ENCODE measurements around the gene SCTR. TPM values are rescaled to one million over a fixed set of nuclear protein-coding genes. Genes with fewer than 3 reads are reported as not detected.

Gene SCTR
- total RNA-seq, 1 experiment from 2014 or later: not detected

- Histone ChIP-seq H3K9me3 (replicated peaks) (no peaks in the 10 kb centered on the region), H3K4me1 (replicated peaks) (no peaks in the 10 kb centered on the region), H3K27me3 (replicated peaks) (peaks cover 11% of the 10 kb centered on the region; the same call in 1 of the 2 replicates), H3K36me3 (no peaks in the 10 kb centered on the region), H3K4me3 (no peak overlapping the region), H3K27ac (no peak overlapping the region)
- DNase-seq (ENCODE audit: low read depth in 1 of 2, low spot score in 2 of 2): no peak
Observed at GRCh38 chr2:119451336-119452050, 72.8 kb downstream of the SCTR start.

GRCh38 chr2:119449521-119449920 is 74.8 kb downstream of the SCTR start:
- H3K27me3 ChIP-seq (replicated peaks): peaks cover 7% of the 10 kb centered on the region; the same call in 1 of the 2 replicates
- H3K4me3 ChIP-seq: no peak overlapping the region
- no peaks in the 10 kb centered on the region for H3K9me3 ChIP-seq (replicated peaks)
- no peak for DNase-seq (ENCODE audit: low read depth in 1 of 2, low spot score in 2 of 2)
- no peaks in the 10 kb centered on the region for H3K36me3 ChIP-seq
- H3K27ac ChIP-seq: no peak overlapping the region
- no peaks in the 10 kb centered on the region for H3K4me1 ChIP-seq (replicated peaks)

GRCh38 chr2:119448427-119449141 is 75.7 kb downstream of the SCTR start:
- no peaks in the 10 kb centered on the region for H3K4me1 ChIP-seq (replicated peaks)
- H3K4me3 ChIP-seq: no peak overlapping the region
- H3K9me3 ChIP-seq (replicated peaks): no peaks in the 10 kb centered on the region
- H3K27ac ChIP-seq: no peak overlapping the region
- peaks cover 7% of the 10 kb centered on the region; the same call in 1 of the 2 replicates for H3K27me3 ChIP-seq (replicated peaks)
- no peaks in the 10 kb centered on the region for H3K36me3 ChIP-seq
- no peak for DNase-seq (ENCODE audit: low read depth in 1 of 2, low spot score in 2 of 2)

- Histone ChIP-seq H3K27me3 (replicated peaks) (peaks cover 7% of the 10 kb centered on the region; the same call in 1 of the 2 replicates), H3K36me3 (no peaks in the 10 kb centered on the region), H3K9me3 (replicated peaks) (no peaks in the 10 kb centered on the region), H3K27ac (no peak overlapping the region), H3K4me1 (replicated peaks) (no peaks in the 10 kb centered on the region), H3K4me3 (no peak overlapping the region)
- DNase-seq (ENCODE audit: low read depth in 1 of 2, low spot score in 2 of 2): no peak
Observed at GRCh38 chr2:119446037-119446436, 78.2 kb downstream of the SCTR start.

GRCh38 chr2:119442850-119443249 is 81.4 kb downstream of the SCTR start:
- H3K27me3 ChIP-seq (replicated peaks): peaks cover 7% of the 10 kb centered on the region; the same call in 1 of the 2 replicates
- H3K9me3 ChIP-seq (replicated peaks): no peaks in the 10 kb centered on the region
- no peak for DNase-seq (ENCODE audit: low read depth in 1 of 2, low spot score in 2 of 2)
- no peaks in the 10 kb centered on the region for H3K4me1 ChIP-seq (replicated peaks)
- no peaks in the 10 kb centered on the region for H3K36me3 ChIP-seq
- no peak overlapping the region for H3K4me3 ChIP-seq
- H3K27ac ChIP-seq: no peak overlapping the region

GRCh38 chr2:119442226-119442619 is 82.1 kb downstream of the SCTR start:
- H3K27ac ChIP-seq: no peak overlapping the region
- no peak for DNase-seq (ENCODE audit: low read depth in 1 of 2, low spot score in 2 of 2)
- H3K4me1 ChIP-seq (replicated peaks): no peaks in the 10 kb centered on the region
- no peak overlapping the region for H3K4me3 ChIP-seq
- no peaks in the 10 kb centered on the region for H3K9me3 ChIP-seq (replicated peaks)
- peaks cover 5% of the 10 kb centered on the region; the same call in 1 of the 2 replicates for H3K27me3 ChIP-seq (replicated peaks)
- H3K36me3 ChIP-seq: no peaks in the 10 kb centered on the region

- H3K4me3 ChIP-seq: no peak overlapping the region
- no peak for DNase-seq (ENCODE audit: low read depth in 1 of 2, low spot score in 2 of 2)
- no peaks in the 10 kb centered on the region; the same call in 1 of the 2 replicates for H3K27me3 ChIP-seq (replicated peaks)
- H3K27ac ChIP-seq: no peak overlapping the region
- H3K36me3 ChIP-seq: no peaks in the 10 kb centered on the region
- H3K9me3 ChIP-seq (replicated peaks): no peaks in the 10 kb centered on the region
- H3K4me1 ChIP-seq (replicated peaks): no peaks in the 10 kb centered on the region
Observed at GRCh38 chr2:119441376-119442225, 82.7 kb downstream of the SCTR start.

- H3K36me3 ChIP-seq: no peaks in the 10 kb centered on the region
- no peaks in the 10 kb centered on the region for H3K4me1 ChIP-seq (replicated peaks)
- H3K27ac ChIP-seq: no peak overlapping the region
- H3K4me3 ChIP-seq: no peak overlapping the region
- no peak for DNase-seq (ENCODE audit: low read depth in 1 of 2, low spot score in 2 of 2)
- H3K27me3 ChIP-seq (replicated peaks): no peaks in the 10 kb centered on the region; the same call in 1 of the 2 replicates
- H3K9me3 ChIP-seq (replicated peaks): no peaks in the 10 kb centered on the region
Observed at GRCh38 chr2:119440873-119441272, 83.4 kb downstream of the SCTR start.

GRCh38 chr2:119440501-119440870 is 83.8 kb downstream of the SCTR start:
- no peak overlapping the region for H3K27ac ChIP-seq
- no peaks in the 10 kb centered on the region for H3K36me3 ChIP-seq
- H3K9me3 ChIP-seq (replicated peaks): no peaks in the 10 kb centered on the region
- H3K4me1 ChIP-seq (replicated peaks): no peaks in the 10 kb centered on the region
- no peaks in the 10 kb centered on the region for H3K27me3 ChIP-seq (replicated peaks)
- no peak overlapping the region for H3K4me3 ChIP-seq
- DNase-seq (ENCODE audit: low read depth in 1 of 2, low spot score in 2 of 2): no peak

- Histone ChIP-seq H3K27ac (no peak overlapping the region), H3K27me3 (replicated peaks) (no peaks in the 10 kb centered on the region), H3K4me3 (no peak overlapping the region), H3K9me3 (replicated peaks) (no peaks in the 10 kb centered on the region), H3K4me1 (replicated peaks) (no peaks in the 10 kb centered on the region), H3K36me3 (no peaks in the 10 kb centered on the region)
- no peak for DNase-seq (ENCODE audit: low read depth in 1 of 2, low spot score in 2 of 2)
Observed at GRCh38 chr2:119439574-119440500, 84.4 kb downstream of the SCTR start.

GRCh38 chr2:119438726-119439284 is 85.5 kb downstream of the SCTR start:
- Histone ChIP-seq H3K27me3 (replicated peaks) (no peaks in the 10 kb centered on the region), H3K27ac (no peak overlapping the region), H3K36me3 (no peaks in the 10 kb centered on the region), H3K4me3 (no peak overlapping the region), H3K4me1 (replicated peaks) (no peaks in the 10 kb centered on the region), H3K9me3 (replicated peaks) (no peaks in the 10 kb centered on the region)
- DNase-seq (ENCODE audit: low read depth in 1 of 2, low spot score in 2 of 2): no peak

- H3K4me3 ChIP-seq: no peak overlapping the region
- H3K36me3 ChIP-seq: no peaks in the 10 kb centered on the region
- no peaks in the 10 kb centered on the region for H3K4me1 ChIP-seq (replicated peaks)
- no peaks in the 10 kb centered on the region for H3K9me3 ChIP-seq (replicated peaks)
- no peak overlapping the region for H3K27ac ChIP-seq
- no peak for DNase-seq (ENCODE audit: low read depth in 1 of 2, low spot score in 2 of 2)
- H3K27me3 ChIP-seq (replicated peaks): no peaks in the 10 kb centered on the region; the same call in 1 of the 2 replicates
Observed at GRCh38 chr2:119438128-119438656, 86.1 kb downstream of the SCTR start.
